22Rv1 (cell line): ENCODE results near the gene SLC6A3.

Experiments
- CTCF ChIP-seq: fragments of 450-650 bp; IDR thresholded peaks from 2 replicates; pipeline ENCODE4 v1.5.1; 2017; ENCODE audit warnings: mild to moderate bottlenecking
- ZFX ChIP-seq: fragments of 450-650 bp; IDR thresholded peaks from 2 replicates; pipeline ENCODE4 v1.6.1; 2017; ENCODE audit warnings: antibody characterized with exemption, borderline replicate concordance

- TF ChIP-seq CTCF = no peak
- TF ChIP-seq ZFX = no peak
These were observed 60.7 kb downstream of the SLC6A3 start for GRCh38 chr5:1384521-1384920.
